SK-N-SH (cell line): ENCODE measurements around the gene C3. TPM values are rescaled to one million over a fixed set of nuclear protein-coding genes. Genes with fewer than 3 reads are reported as not detected.

ENCODE experiments used
- CTCF ChIA-PET: fragments of 300-600, 350-600 bp; formaldehyde crosslinking; extraction: SDS; loops from one replicate; lab custom pipeline; 2021; lab: Yijun Ruan, JAX
- POLR2A ChIA-PET: fragments of 350-600 bp; sonication (Branson Sonifier 250); formaldehyde crosslinking; extraction: SDS; loops from one replicate; lab custom pipeline; 2020; ENCODE audit warnings: antibody characterized with exemption, inconsistent platforms; lab: Yijun Ruan, JAX
- DNase-seq: peaks from one replicate; pipeline ENCODE4 v3.0.0; 2012
- H2AFZ ChIP-seq: fragments of 200-600 bp; sonication (generic); 2 replicates; pipeline ENCODE4 v1.8.1; 2016; ENCODE audit warnings: antibody characterized with exemption, mild to moderate bottlenecking, low read depth
- H3F3A ChIP-seq: fragments of 200-600 bp; sonication (generic); replicated peaks from 2 replicates; pipeline ENCODE3; 2016; ENCODE audit warnings: antibody characterized with exemption, mild to moderate bottlenecking; ENCODE audit not compliant: insufficient read depth
- H3K27ac ChIP-seq, 2 experiments: fragments of 200-500 bp in 1 of 2; fragments of 200-600 bp in 1 of 2; sonication (Bioruptor generic) in 1 of 2; sonication (generic), shearing (Covaris generic) in 1 of 2; 2 replicates each; pipeline versions ENCODE4 v1.5.1 to v1.6.1; 2014 to 2016; ENCODE audit warnings: low read depth in 2 of 2, inconsistent platforms in 1 of 2, low read length in 1 of 2, mild to moderate bottlenecking in 1 of 2, mixed read lengths in 1 of 2
- H3K27me3 ChIP-seq: fragments of 200-600 bp; sonication (generic), shearing (Covaris generic); 2 replicates; pipeline ENCODE4 v1.6.1; 2016; ENCODE audit warnings: mixed run types; ENCODE audit not compliant: insufficient read depth
- H3K36me3 ChIP-seq, 2 experiments: fragments of 200-500 bp in 1 of 2; fragments of 200-600 bp in 1 of 2; sonication (Bioruptor generic) in 1 of 2; sonication (generic) in 1 of 2; replicated peaks in 1 of 2; 2 replicates each; pipeline versions ENCODE3 to v1.5.1; 2014 to 2016; ENCODE audit warnings: low read length in 1 of 2, mild to moderate bottlenecking in 1 of 2; ENCODE audit not compliant: insufficient read depth in 2 of 2, control insufficient read depth in 1 of 2
- H3K4me1 ChIP-seq, 2 experiments: fragments of 200-500 bp in 1 of 2; fragments of 200-600 bp in 1 of 2; sonication (Bioruptor generic) in 1 of 2; sonication (generic), shearing (Covaris generic) in 1 of 2; 2 replicates each; pipeline versions ENCODE4 v1.5.1 to v1.6.1; 2014 to 2016; ENCODE audit warnings: low read depth in 1 of 2, low read length in 1 of 2, mixed run types in 1 of 2; ENCODE audit not compliant: insufficient read depth in 2 of 2, control insufficient read depth in 1 of 2
- H3K4me2 ChIP-seq: fragments of 200-600 bp; sonication (generic), shearing (Covaris generic); 2 replicates; pipeline ENCODE4 v1.6.1; 2017; ENCODE audit warnings: mixed run types
- H3K4me3 ChIP-seq, 2 experiments: fragments of 200-500 bp in 1 of 2; fragments of 200-600 bp in 1 of 2; sonication (Bioruptor generic) in 1 of 2; sonication (generic), shearing (Covaris generic) in 1 of 2; 2 replicates each; pipeline versions ENCODE4 v1.5.1 to v1.8.1; 2014 to 2016; ENCODE audit warnings: low read depth in 2 of 2, inconsistent platforms in 1 of 2, low read length in 1 of 2, mild to moderate bottlenecking in 1 of 2, mixed read lengths in 1 of 2, moderate library complexity in 1 of 2
- H3K79me2 ChIP-seq: fragments of 200-600 bp; sonication (generic); 2 replicates; pipeline ENCODE4 v1.8.1; 2017; ENCODE audit warnings: mild to moderate bottlenecking; ENCODE audit not compliant: insufficient read depth
- H3K9ac ChIP-seq: fragments of 200-600 bp; sonication (generic); 2 replicates; pipeline ENCODE4 v1.6.1; 2017; ENCODE audit warnings: mixed run types
- H3K9me2 ChIP-seq: fragments of 200-600 bp; sonication (generic); 2 replicates; pipeline ENCODE4 v1.6.1; 2017; ENCODE audit warnings: mixed run types
- H3K9me3 ChIP-seq: fragments of 200-600 bp; sonication (generic); 2 replicates; pipeline ENCODE4 v1.6.1; 2017; ENCODE audit warnings: mixed run types, mild to moderate bottlenecking, moderate library complexity
- H4K20me1 ChIP-seq: fragments of 200-600 bp; sonication (generic); 2 replicates; pipeline ENCODE4 v1.6.1; 2017; ENCODE audit warnings: mild to moderate bottlenecking, mixed run types; ENCODE audit not compliant: insufficient read depth
- ELF1 ChIP-seq: IDR thresholded peaks from 2 replicates; pipeline ENCODE4 v1.4.0; 2012
- EZH2phosphoT487 ChIP-seq: fragments of 200-600 bp; sonication (generic); IDR thresholded peaks from 2 replicates; pipeline ENCODE4 v1.6.1; 2017; ENCODE audit warnings: low read depth, mixed run types, mild to moderate bottlenecking, antibody characterized with exemption, moderate library complexity, borderline replicate concordance
- FOSL2 ChIP-seq: IDR thresholded peaks from 2 replicates; pipeline ENCODE4 v1.4.0; 2012; ENCODE audit warnings: low read depth, mild to moderate bottlenecking, moderate library complexity, borderline replicate concordance
- FOXM1 ChIP-seq: IDR thresholded peaks from 2 replicates; pipeline ENCODE4 v1.4.0; 2012; ENCODE audit warnings: low read depth, mild to moderate bottlenecking
- GABPA ChIP-seq: IDR thresholded peaks from 2 replicates; pipeline ENCODE4 v1.4.0; 2012; ENCODE audit warnings: low read depth, mild to moderate bottlenecking
- IRF3 ChIP-seq: fragments of 150-350 bp; IDR thresholded peaks from 2 replicates; pipeline ENCODE4 v1.6.1; 2016; ENCODE audit warnings: mild to moderate bottlenecking, low read depth, low read length
- JUND ChIP-seq: IDR thresholded peaks from 2 replicates; pipeline ENCODE4 v1.4.0; 2012
- MAX ChIP-seq: IDR thresholded peaks from 2 replicates; pipeline ENCODE4 v1.4.0; 2012; ENCODE audit warnings: low read depth
- MEF2A ChIP-seq: IDR thresholded peaks from 2 replicates; pipeline ENCODE4 v1.4.0; 2012; ENCODE audit warnings: low read depth, borderline replicate concordance
- NRF1 ChIP-seq: IDR thresholded peaks from 2 replicates; pipeline ENCODE4 v1.6.1; 2012; ENCODE audit warnings: low read depth, mild to moderate bottlenecking, low read length
- PBX3 ChIP-seq: IDR thresholded peaks from 2 replicates; pipeline ENCODE4; 2012
- RFX5 ChIP-seq: IDR thresholded peaks from 2 replicates; pipeline ENCODE4 v1.6.1; 2012; ENCODE audit warnings: mild to moderate bottlenecking, improper control_type of control experiment, low read length
- RXRA ChIP-seq: IDR thresholded peaks from 2 replicates; pipeline ENCODE4 v1.4.0; 2012; ENCODE audit warnings: low read depth, mild to moderate bottlenecking, borderline replicate concordance
- SIN3A ChIP-seq: IDR thresholded peaks from 2 replicates; pipeline ENCODE4 v1.6.1; 2012; ENCODE audit warnings: low read depth, mild to moderate bottlenecking, low read length, moderate library complexity, borderline replicate concordance
- SMC3 ChIP-seq: IDR thresholded peaks from 2 replicates; pipeline ENCODE4 v1.6.1; 2012; ENCODE audit warnings: low read depth, low read length, improper control_type of control experiment
- TAF1 ChIP-seq: IDR thresholded peaks from 2 replicates; pipeline ENCODE4 v1.6.1; 2012; ENCODE audit warnings: low read depth, mild to moderate bottlenecking, low read length, moderate library complexity, borderline replicate concordance
- TCF12 ChIP-seq: IDR thresholded peaks from 2 replicates; pipeline ENCODE4 v1.4.0; 2012
- USF2 ChIP-seq: fragments of 150-350 bp; IDR thresholded peaks from 2 replicates; pipeline ENCODE4 v1.6.1; 2017; ENCODE audit warnings: antibody characterized with exemption, low read length, low read depth, borderline replicate concordance
- ZBTB33 ChIP-seq: IDR thresholded peaks from 2 replicates; pipeline ENCODE4 v1.4.0; 2012; ENCODE audit warnings: low read depth, borderline replicate concordance
- WGBS: methylation state at CpG from one replicate; pipeline ENCODE4 v1.1.6; 2017; ENCODE audit warnings: low lambda C conversion rate; 5-methylcytosine and 5-hydroxymethylcytosine counted together
- polyA plus RNA-seq, 3 experiments: library from polyadenylated mRNA; depleted of rRNA; stranded (reverse); fragments of >200 nt; gene quantifications; 2 replicates each; pipeline ENCODE4 v1.2.3, GENCODE V29; 2012

C3 gene
- polyA plus RNA-seq, 1 of the 3 experiments (the other 2 are of a cell fraction), result 0.67 TPM

GRCh38 chr19:6732803-6733337 lies 12.4 kb upstream of the C3 start:
- H2AFZ ChIP-seq, result no peak overlapping the region
- no peaks in the 10 kb centered on the region for H4K20me1 ChIP-seq
- CTCF ChIA-PET, result interaction anchor here (0.6 to 1.2 kb wide), 5 partner anchors 8 to 130 kb away, joined by 3 to 4 read pairs (median 3); no protein-coding TSS in a partner anchor
- no peak overlapping the region for H3K4me2 ChIP-seq
- no peak overlapping the region for H3K27ac ChIP-seq
- H3K9me3 ChIP-seq, result no peaks in the 10 kb centered on the region
- H3K36me3 ChIP-seq, result peaks cover 0 to 5% of the 10 kb centered on the region in 2 experiments
- peaks cover 11% of the 10 kb centered on the region for H3K79me2 ChIP-seq
- H3F3A ChIP-seq, result peaks cover 9% of the 10 kb centered on the region
- H3K9ac ChIP-seq, result no peak overlapping the region
- POLR2A ChIA-PET, result no interaction called here
- no peaks in the 10 kb centered on the region for H3K9me2 ChIP-seq
- H3K4me3 ChIP-seq, result no peak overlapping the region
- peak; percentile 20 for DNase-seq
- no peak for TF ChIP-seq SMC3
- TF ChIP-seq, all 33 proteins: peak for 0
- peaks cover 8 to 9% of the 10 kb centered on the region in 2 experiments; a peak in 3 of 4 replicates for H3K4me1 ChIP-seq
- WGBS, result 89% methylated on average over 14 of the region's 21 CpGs
- no peaks in the 10 kb centered on the region for H3K27me3 ChIP-seq

GRCh38 chr19:6731822-6732221 lies 11.4 kb upstream of the C3 start:
- Histone ChIP-seq H3K4me1 (peaks cover 8 to 9% of the 10 kb centered on the region in 2 experiments; a peak in 2 of 4 replicates), H3K4me3 (no peak overlapping the region), H3K27me3 (no peaks in the 10 kb centered on the region), H3K4me2 (no peak overlapping the region), H3F3A (peaks cover 7% of the 10 kb centered on the region), H3K9me2 (no peaks in the 10 kb centered on the region), H3K27ac (no peak overlapping the region), H3K9me3 (no peaks in the 10 kb centered on the region), H3K79me2 (peaks cover 11% of the 10 kb centered on the region), H4K20me1 (no peaks in the 10 kb centered on the region), H3K36me3 (peaks cover 0 to 5% of the 10 kb centered on the region in 2 experiments), H3K9ac (no peak overlapping the region), H2AFZ (no peak overlapping the region)
- CTCF ChIA-PET, result no interaction called here
- WGBS, result 93% methylated on average over 21 of the region's 22 CpGs
- TF ChIP-seq FOSL2 (no peak), USF2 (no peak), PBX3 (no peak), MEF2A (no peak), TCF12 (no peak), TAF1 (no peak), NRF1 (no peak), RXRA (no peak), GABPA (no peak), SMC3 (no peak), SIN3A (no peak), MAX (no peak), RFX5 (no peak), ZBTB33 (no peak), EZH2phosphoT487 (no peak), IRF3 (no peak), ELF1 (no peak), FOXM1 (no peak), JUND (no peak)
- POLR2A ChIA-PET, result no interaction called here
- peak; percentile 9 for DNase-seq
